Smooth muscle cell (in vitro differentiated cells): ENCODE results near the gene UNC13D. TPM values are rescaled to one million over a fixed set of nuclear protein-coding genes. Genes with fewer than 3 reads are reported as not detected.

Experiments
- DNase-seq: peaks from one replicate; lab custom pipeline; 2025; ENCODE audit not compliant: unreplicated experiment; lab: John Stamatoyannopoulos, UW
- H2AFZ ChIP-seq: fragments of 200-600 bp; sonication (generic); 2 replicates; pipeline ENCODE4 v1.6.0; 2016; ENCODE audit warnings: antibody characterized with exemption, low read depth, mild to moderate bottlenecking
- H3F3A ChIP-seq: fragments of 200-600 bp; sonication (generic); 2 replicates; pipeline ENCODE4 v1.6.0; 2017; ENCODE audit warnings: antibody characterized with exemption, low read depth
- H3K27ac ChIP-seq: fragments of 200-600 bp; sonication (generic); 2 replicates; pipeline ENCODE4 v1.5.1; 2016; ENCODE audit warnings: low read depth, mild to moderate bottlenecking
- H3K27me3 ChIP-seq: fragments of 200-600 bp; sonication (generic); 2 replicates; pipeline ENCODE4 v1.6.1; 2016; ENCODE audit warnings: low read depth, mild to moderate bottlenecking
- H3K36me3 ChIP-seq: fragments of 200-600 bp; sonication (generic); 2 replicates; pipeline ENCODE4 v1.5.1; 2016; ENCODE audit warnings: low read depth
- H3K4me1 ChIP-seq: fragments of 200-600 bp; sonication (generic); 2 replicates; pipeline ENCODE4 v1.5.1; 2016; ENCODE audit warnings: low read depth
- H3K4me2 ChIP-seq: fragments of 200-600 bp; sonication (generic); 2 replicates; pipeline ENCODE4 v1.6.0; 2016; ENCODE audit warnings: mild to moderate bottlenecking
- H3K4me3 ChIP-seq: fragments of 200-600 bp; sonication (generic); 2 replicates; pipeline ENCODE4 v1.5.1; 2016; ENCODE audit warnings: mild to moderate bottlenecking
- H3K79me2 ChIP-seq: fragments of 200-600 bp; sonication (generic); 2 replicates; pipeline ENCODE4 v1.6.0; 2016; ENCODE audit warnings: low read depth, mild to moderate bottlenecking
- H3K9ac ChIP-seq: fragments of 200-600 bp; sonication (generic); 2 replicates; pipeline ENCODE4 v1.6.0; 2016; ENCODE audit warnings: low read depth
- H3K9me3 ChIP-seq: fragments of 200-600 bp; sonication (generic); replicated peaks from 2 replicates; pipeline ENCODE4 v1.5.1; 2016; ENCODE audit warnings: low read depth
- H4K20me1 ChIP-seq: fragments of 200-600 bp; sonication (generic); 2 replicates; pipeline ENCODE4 v1.6.0; 2016; ENCODE audit warnings: low read depth
- WGBS: methylation state at CpG from one replicate; pipeline ENCODE4 v1.1.7; 2016; ENCODE audit warnings: low lambda C conversion rate; 5-methylcytosine and 5-hydroxymethylcytosine counted together
- polyA plus RNA-seq: library from polyadenylated mRNA; unstranded; fragments of >200 nt; fragmentation: Nextera tagmentation; extraction: Ambion mirVana; gene quantifications from 2 replicates; pipeline ENCODE4 v1.2.1, GENCODE V29; 2016
- total RNA-seq: library from RNA; depleted of rRNA; stranded (reverse); fragments of >200 nt; gene quantifications from 2 replicates; pipeline ENCODE4 v1.2.3, GENCODE V29; 2014
- TF ChIP-seq, protein P1 (sequence below): fragments of 200-600 bp; sonication (generic); IDR thresholded peaks from 2 replicates; pipeline ENCODE4 v1.5.1; 2017; ENCODE audit warnings: borderline replicate concordance, mild to moderate bottlenecking, antibody characterized with exemption; ENCODE audit not compliant: insufficient read depth, poor library complexity, severe bottlenecking

UNC13D gene
- total and polyA plus RNA-seq, 2 experiments from 2014 or later, result 2.4 to 4.5 TPM

DNA sequence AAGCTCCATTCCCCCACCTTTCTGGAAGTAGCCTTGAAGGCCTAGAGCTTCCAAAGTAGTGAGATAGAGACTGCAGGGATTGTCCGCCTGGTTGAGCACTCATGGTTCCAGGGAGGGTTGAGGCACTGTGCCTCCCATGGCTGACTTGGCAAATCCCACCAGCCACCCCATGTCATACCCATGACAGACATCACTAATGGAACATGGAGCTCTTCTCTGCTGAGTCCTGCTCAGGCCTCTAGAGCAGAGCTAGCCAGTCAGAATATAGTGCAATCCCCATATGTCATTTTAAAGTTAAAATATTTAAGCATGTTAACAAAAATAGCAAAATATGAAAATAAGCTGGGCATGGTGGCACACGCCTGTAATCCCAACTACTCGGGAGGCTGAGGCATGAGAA is 28.8 kb downstream of the UNC13D start:
- no peak overlapping the region for H2AFZ ChIP-seq
- H3K27me3 ChIP-seq, result no peaks in the 10 kb centered on the region
- no peaks in the 10 kb centered on the region for H3K79me2 ChIP-seq
- TF ChIP-seq, protein P1, sequence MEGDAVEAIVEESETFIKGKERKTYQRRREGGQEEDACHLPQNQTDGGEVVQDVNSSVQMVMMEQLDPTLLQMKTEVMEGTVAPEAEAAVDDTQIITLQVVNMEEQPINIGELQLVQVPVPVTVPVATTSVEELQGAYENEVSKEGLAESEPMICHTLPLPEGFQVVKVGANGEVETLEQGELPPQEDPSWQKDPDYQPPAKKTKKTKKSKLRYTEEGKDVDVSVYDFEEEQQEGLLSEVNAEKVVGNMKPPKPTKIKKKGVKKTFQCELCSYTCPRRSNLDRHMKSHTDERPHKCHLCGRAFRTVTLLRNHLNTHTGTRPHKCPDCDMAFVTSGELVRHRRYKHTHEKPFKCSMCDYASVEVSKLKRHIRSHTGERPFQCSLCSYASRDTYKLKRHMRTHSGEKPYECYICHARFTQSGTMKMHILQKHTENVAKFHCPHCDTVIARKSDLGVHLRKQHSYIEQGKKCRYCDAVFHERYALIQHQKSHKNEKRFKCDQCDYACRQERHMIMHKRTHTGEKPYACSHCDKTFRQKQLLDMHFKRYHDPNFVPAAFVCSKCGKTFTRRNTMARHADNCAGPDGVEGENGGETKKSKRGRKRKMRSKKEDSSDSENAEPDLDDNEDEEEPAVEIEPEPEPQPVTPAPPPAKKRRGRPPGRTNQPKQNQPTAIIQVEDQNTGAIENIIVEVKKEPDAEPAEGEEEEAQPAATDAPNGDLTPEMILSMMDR, result no peak
- no peaks in the 10 kb centered on the region for H3K36me3 ChIP-seq
- H3K27ac ChIP-seq, result peak overlapping the region; percentile 44
- H3K9ac ChIP-seq, result no peak overlapping the region
- no peaks in the 10 kb centered on the region for H3F3A ChIP-seq
- peaks cover 6% of the 10 kb centered on the region for H4K20me1 ChIP-seq
- no peaks in the 10 kb centered on the region for H3K9me3 ChIP-seq
- WGBS, result 99% methylated on average over 3 of the region's 3 CpGs
- no peak for DNase-seq
- no peak overlapping the region for H3K4me3 ChIP-seq
- no peak overlapping the region for H3K4me2 ChIP-seq
- no peaks in the 10 kb centered on the region for H3K4me1 ChIP-seq

DNA sequence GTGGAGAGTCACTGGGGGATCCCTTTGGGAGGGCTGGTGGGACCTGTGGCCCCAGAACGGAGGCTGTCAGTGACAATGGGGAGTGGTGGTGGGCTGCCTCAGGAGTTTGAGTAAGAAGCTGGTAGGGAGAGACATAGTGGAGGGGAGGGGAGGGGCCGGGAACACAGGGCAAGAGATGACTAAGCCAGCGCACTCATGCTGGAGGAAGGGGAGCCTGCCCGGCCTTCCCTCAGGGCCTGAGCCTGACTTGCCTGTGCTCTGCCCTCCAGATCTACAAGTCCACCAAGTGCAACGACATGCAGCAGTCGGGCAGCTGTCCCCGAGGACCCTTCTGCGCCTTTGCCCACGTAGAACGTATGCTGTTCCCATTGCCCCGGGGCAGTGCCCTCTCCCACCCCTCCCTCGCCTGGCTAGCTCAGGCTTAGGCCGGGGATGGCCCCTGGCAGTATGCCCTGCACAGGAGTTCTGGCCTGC is 29.3 kb downstream of the UNC13D start:
- TF ChIP-seq, protein P1, result no peak
- Histone ChIP-seq H3K4me1 (no peaks in the 10 kb centered on the region), H3F3A (no peaks in the 10 kb centered on the region), H2AFZ (no peak overlapping the region), H3K9ac (no peak overlapping the region), H3K9me3 (no peaks in the 10 kb centered on the region), H3K4me3 (no peak overlapping the region), H4K20me1 (peaks cover 9% of the 10 kb centered on the region), H3K79me2 (no peaks in the 10 kb centered on the region), H3K4me2 (no peak overlapping the region), H3K36me3 (no peaks in the 10 kb centered on the region), H3K27ac (peak overlapping the region; percentile 59), H3K27me3 (no peaks in the 10 kb centered on the region)
- no peak for DNase-seq
- WGBS, result 73% methylated on average over 13 of the region's 13 CpGs

DNA sequence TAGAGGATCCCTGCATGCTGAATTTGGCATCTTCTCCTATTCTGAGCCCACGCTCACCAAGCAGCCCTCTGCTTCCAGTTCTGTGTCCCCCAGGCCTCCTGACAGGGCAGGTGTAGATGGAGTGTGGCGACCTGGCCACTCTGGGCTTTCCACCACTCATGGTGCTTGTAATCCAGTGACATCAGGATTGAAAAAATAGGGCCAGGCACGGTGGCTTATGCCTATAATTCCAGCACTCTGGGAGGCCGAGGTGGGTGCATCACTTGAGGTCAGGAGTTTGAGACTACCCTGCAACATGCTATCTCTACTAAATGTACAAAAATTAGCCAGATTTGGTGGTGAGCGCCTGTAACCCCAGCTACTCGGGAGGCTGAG is 30.2 kb downstream of the UNC13D start:
- Histone ChIP-seq H2AFZ (no peak overlapping the region), H3K4me2 (no peak overlapping the region), H3K27me3 (no peaks in the 10 kb centered on the region), H3F3A (no peaks in the 10 kb centered on the region), H3K9me3 (no peaks in the 10 kb centered on the region), H3K36me3 (no peaks in the 10 kb centered on the region), H3K27ac (no peak overlapping the region), H3K9ac (no peak overlapping the region), H3K79me2 (no peaks in the 10 kb centered on the region), H4K20me1 (peaks cover 18% of the 10 kb centered on the region), H3K4me3 (no peak overlapping the region), H3K4me1 (no peaks in the 10 kb centered on the region)
- TF ChIP-seq, protein P1, result no peak
- no peak for DNase-seq
- 87% methylated on average over 6 of the region's 6 CpGs for WGBS

DNA sequence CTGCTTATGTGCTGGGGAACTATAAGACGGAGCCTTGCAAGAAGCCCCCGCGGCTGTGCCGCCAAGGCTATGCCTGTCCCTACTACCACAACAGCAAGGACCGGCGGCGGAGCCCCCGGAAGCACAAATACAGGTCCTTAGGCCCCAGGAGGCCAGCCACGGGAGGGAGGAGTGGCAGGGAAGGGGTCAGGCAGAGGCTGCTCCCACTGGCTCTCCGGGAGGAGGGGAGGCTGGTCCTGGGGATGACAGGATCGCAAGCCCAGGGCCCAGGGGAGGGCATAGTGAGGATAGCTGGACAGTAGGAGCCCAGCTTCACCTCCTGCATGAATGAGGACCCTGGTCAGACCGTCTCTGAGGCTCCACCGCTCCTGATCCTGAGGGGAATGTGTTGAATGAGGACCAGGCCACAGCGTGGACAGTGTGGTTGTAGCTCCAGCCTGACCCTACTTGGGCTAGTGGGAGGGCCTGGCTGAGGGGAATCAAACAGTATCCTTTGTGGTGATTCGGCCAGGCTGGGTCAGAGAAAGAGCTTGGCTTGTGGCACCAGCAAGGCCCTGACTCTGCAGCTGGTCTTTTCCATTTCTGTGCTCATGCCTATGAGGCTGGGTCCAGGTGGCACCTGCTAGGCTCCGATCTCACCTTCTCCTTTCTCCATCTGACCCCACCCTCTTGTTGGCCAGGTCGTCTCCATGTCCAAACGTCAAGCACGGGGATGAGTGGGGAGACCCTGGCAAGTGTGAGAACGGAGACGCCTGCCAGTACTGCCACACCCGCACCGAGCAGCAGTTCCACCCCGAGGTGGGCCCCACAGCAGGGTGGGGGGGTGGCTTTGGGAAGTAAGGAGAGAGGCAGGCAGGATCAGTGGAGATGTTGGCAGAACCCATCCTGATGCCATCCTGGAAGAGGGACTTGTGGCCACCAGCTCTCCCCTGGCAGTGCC is 30.9 kb downstream of the UNC13D start:
- Histone ChIP-seq H3K4me2 (no peak overlapping the region), H2AFZ (no peak overlapping the region), H3K9ac (no peak overlapping the region), H4K20me1 (peaks cover 22% of the 10 kb centered on the region), H3F3A (no peaks in the 10 kb centered on the region), H3K4me1 (no peaks in the 10 kb centered on the region), H3K36me3 (no peaks in the 10 kb centered on the region), H3K27me3 (no peaks in the 10 kb centered on the region), H3K4me3 (no peak overlapping the region), H3K79me2 (no peaks in the 10 kb centered on the region), H3K27ac (no peak overlapping the region), H3K9me3 (no peaks in the 10 kb centered on the region)
- TF ChIP-seq, protein P1, result no peak
- 97% methylated on average over 24 of the region's 24 CpGs for WGBS
- DNase-seq, result no peak
